Superior temporal gyrus (tissue), 1 donor: ENCODE measurements around the gene CCDC110.
A peak's percentile ranks its signal among the peaks of the same experiment; 100 is the strongest.

Experiments
- DNase-seq: peaks from one replicate; pipeline ENCODE4 v3.0.0-alpha.2; 2016; ENCODE audit errors: extremely low spot score

CCDC110 gene

DNA sequence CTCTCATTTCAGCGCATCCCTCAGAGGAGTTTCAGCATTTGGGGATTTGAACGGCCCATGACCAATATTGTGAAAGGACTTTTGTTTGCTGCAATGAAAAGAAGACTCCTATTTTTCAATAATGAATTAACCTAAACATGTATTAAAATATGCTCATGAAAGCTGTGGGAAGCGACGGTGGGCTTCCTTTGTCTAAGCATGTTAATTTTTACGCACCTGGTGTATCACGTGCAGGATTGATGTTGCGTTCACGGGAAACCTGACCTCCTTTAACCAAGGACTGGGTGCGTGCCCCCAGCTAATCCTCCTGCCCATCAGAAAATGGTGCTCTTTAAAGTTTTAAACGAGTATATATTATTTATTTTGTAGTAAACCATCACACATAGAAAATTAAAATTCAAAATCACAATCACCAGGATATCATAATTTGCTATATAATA lies 590 bp upstream of the CCDC110 start:
- DNase-seq = no peak

DNA sequence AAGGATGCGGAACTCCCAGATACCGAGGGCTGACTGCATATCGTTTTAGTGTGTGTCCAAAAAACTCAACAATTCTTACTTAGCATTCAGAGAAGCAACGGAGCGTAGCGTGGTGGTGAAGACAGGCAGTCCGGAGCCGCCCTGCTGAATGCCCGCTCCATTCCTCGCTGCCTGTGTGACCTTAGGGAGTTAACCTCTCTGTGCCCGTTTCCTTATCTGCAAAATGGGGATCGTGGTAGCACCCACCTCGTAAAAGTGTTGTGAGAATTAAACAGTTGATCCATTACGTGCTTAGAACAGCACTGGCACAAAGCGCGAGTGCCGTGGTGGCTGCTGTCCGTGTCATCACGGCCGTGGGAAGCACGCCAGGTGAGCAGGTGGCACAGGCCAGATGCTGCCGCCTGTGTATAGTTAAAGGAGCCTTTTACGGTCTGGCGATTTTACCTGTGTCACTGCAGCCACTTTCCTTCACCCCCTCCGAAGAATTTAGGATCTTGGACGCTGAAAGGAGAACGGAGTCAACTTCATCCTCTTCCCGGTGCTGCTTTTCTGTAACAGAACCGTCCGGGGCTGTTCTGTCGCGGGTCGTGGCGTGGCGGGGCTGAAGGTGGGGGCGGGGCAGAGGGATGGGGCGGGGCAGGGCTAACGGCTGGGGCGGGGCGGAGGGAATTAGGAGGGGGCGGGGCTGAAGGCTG lies 885 bp downstream of the CCDC110 start:
- DNase-seq = peak; percentile 64

DNA sequence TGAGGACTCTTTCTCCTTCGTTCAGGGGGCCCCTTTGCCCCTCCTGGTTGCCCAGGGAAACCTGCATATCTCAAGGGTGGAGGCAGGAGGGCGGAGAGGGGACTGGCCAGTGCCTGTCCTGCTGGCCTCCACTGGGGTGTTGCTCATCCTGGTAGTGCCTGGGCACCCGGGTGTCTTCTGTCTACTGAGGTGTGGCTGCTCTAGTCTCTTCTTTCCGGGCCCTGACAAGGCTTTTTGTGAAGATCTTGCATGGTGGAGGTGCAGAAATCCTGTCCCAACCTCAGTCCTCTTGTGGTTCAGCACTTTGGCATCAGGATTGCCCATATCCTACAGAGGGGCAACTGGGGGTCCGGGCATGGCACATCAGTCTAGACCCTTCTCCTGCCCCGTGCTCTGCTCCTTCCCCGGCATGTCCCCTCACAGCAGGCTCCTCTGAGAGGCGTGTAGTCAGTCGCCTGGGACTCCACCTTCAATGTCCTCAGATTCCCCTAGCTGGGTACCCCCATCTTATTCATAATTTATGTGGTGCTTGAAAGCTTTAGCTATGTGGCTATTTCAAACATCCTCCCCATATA lies 1.9 kb downstream of the CCDC110 start:
- DNase-seq = no peak

DNA sequence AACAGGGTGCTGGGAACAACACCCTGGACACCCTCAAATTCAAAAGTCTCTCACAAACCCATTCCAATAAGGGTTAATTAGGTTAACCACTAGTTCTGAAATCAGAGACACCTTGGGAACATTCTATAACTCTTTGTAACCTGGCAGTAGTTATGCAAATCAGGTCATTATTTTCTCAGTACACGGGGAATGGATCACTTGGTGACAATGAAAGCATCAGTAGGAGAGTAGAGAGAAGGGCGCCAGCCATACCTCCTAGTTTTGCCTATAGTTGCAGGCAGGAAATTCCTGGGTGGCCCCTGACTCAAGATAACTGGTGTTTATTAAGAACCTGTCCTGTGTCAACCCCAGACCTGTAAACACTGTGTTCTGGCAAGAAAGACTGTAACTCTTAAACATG lies 2.5 kb downstream of the CCDC110 start:
- DNase-seq = no peak

DNA sequence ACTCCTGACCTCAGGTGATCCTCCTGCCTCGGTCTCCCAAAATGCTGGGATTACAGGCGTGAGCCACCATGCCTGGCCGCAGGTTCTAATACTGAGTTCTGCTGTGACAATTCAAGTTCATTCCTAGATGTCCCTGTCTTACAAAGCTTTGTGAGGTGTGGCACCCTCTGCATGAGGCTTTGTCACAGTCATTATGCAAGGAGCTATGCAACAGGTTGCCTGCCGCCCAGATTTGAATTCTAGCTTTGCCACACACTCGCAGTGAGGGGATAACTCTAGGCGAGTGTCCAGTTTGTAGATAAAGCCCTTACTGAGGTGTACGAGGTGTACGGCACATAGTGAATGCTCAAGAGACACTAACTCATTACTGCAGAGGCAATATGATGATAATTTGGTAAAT lies 3.5 kb downstream of the CCDC110 start:
- DNase-seq = no peak

DNA sequence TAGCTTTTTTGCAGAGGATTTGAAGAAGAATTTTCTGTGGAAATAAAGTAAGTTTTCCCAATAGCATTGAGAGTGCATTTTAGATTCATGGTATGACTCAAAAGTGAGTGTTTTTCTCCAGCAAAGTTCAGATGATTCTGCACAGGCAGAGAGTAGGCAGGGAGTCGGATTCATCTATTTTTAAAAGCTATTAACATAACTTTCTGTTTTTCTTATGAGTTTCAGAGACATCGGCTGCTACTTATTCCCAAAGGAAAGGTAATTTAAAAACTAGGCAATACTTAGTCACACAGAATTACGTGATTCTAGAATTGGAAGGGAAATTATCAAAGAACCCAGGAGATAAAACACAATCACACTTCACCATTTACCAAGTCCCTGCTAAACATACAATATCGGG lies 4.4 kb downstream of the CCDC110 start:
- peak; percentile 40 for DNase-seq

DNA sequence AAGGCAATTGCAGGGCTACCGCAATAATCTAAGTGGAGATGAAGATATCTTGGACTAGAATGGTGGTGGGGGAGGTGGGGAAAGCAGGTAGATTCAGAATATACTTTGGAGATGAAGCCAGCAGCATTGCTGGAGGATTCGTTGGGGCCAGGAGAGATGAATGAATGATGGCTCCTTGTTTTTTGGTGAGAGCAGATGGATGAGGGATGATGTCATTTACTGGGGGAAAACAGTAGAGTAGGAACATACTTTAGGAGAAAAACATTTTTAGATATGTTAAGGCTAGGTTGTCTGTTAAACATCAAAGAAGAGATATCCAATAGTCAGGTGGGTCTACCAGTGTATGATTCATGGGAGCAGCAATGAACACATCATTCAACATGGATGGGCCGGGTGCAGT lies 5.8 kb downstream of the CCDC110 start:
- no peak for DNase-seq

DNA sequence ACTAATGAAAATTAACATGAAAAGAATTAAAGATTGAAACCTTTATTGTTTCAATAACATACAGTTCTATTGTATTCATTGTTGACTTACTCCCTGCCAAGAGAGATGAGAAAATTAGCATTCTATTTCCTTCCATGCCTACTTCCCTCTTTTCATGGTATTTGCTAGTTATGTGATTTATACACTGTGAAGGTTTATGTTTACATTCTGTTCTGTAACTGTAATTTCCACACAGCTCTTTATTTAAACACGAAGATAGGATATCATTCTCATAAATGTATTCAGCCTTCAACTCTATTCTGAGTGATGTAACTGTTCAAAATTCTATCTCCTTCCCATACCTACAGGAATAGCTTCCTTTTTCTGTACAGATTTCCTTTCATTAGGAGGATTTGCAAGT lies 6.6 kb downstream of the CCDC110 start:
- no peak for DNase-seq

DNA sequence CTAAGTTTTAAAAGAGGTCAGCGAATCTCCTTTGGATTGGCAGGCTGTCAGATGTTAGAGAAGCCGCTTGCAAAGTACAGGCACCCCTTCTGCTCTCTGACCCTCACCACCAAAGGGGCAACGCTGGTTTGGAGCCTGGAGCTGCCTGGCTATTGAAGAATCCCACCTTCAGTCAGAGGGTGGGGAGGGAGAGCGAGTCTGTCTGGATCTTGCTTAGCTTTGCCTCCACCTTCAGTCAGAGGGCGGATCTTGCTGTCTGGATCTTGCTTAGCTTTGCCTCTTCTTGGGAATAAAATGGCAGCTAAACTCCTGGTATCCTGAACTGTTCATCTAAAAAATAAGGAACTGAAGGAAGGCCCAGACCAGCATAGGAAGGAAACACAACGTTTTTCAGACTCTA lies 7.3 kb downstream of the CCDC110 start:
- DNase-seq = no peak

DNA sequence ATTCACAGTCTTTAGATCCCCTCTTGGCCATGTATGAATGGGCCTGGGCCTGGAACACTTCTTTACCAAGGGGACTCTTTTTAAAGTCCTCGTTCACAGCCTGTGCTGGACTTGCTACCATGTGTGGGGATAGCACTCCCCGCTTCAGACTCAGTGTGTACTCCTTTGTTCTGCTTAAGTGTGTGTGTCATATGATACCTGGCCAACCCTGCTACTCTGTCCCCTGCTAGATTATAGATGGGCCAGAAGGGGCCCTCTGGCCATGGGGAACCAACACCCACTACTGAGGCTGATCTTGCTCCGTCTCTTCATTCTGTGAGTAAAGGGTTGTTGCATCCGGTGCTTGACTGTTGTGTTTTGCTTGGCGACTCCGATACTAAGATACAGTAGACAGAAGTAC lies 8.0 kb downstream of the CCDC110 start:
- DNase-seq = no peak

DNA sequence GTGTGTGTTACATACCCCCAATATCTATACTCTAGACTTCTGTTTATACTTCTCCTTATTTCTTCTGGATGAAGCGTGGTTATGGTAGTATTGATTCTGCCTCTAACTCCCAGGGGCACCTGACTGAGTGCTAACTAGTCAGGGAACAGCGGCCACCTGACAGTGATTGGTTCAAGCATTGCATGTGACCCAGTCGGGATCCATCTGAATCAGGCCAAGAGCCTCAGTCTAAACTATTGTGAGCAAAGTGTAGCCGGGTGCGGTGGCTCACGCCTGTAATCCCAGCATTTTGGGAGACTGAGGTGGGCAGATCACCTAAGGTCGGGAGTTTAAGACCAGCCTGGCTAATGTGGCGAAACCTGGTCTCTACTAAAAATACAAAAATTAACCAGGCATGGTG lies 10.0 kb downstream of the CCDC110 start:
- no peak for DNase-seq

DNA sequence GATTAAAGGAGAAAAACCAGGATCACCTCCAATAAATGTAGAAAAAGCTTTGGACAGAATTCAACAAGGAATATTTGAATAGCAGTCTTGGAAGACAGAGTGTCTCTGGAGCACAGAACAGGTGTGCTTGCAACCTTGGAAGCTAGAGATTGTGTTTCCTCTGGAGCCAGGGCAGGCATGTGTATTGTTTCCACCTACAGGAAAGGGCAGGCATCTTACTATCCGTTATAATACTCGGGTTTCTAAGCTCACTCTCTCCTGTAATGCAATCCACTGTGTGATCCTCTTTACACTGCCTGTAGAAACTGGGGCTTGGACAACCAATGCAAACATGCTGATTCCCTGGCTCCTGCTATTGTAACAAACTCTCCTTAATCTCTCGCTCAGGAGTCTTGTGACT lies 14.4 kb downstream of the CCDC110 start:
- no peak for DNase-seq

DNA sequence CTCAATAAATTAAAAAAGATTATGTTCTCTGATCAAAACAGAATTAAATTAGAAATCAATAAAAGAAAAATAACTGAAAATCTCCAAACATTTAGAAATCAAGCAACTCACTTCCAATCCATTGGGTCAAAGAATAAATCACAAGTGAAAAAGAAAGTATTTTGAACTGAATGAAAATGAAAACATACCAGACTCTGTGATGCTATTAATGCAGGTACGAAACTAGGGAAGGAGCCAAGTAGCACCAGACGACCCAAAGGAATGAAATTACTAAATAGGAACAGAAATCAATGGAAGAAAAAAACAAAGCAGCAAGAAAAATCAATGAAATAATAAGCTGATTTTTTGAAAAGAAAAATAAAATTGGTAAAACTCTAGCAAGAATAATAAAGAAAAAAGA lies 15.4 kb downstream of the CCDC110 start:
- no peak for DNase-seq

DNA sequence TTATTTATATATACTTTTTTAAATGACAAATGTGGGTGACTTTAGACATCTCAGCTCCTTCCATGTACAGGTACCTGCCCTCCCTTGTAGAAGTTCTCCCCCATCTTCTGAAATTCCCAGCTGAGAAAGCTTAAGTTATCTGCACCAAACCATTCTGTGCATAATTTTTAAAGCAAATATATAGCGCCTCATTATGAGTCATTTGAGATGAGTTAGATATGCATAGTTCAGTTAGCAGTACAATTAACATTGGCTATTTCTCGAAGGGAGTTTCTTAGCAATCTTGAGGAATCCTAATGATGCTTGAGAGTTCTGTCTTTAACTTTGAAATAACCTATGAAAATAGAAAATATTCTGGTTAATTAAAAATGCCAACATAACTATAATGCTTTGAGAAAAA lies 26.3 kb downstream of the CCDC110 start:
- DNase-seq = no peak

DNA sequence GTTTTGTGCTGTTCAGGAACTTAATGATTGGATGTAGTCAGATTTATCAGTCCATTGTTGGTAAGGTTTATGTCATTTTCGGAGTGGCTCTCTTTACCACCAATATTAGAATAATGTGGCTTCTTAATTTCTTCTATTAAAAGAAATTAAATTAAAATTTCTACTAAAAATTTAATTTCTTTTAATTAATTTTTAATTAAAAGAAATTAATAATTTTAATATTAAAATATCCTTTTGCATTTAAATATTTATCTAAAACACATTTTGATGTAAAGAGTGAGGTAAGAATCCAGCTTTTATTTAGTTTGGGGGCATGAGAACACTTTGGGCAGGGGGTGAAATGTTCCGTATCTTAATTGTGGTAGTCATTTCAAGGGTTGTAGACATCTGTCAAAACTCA lies 30.1 kb downstream of the CCDC110 start:
- no peak for DNase-seq

DNA sequence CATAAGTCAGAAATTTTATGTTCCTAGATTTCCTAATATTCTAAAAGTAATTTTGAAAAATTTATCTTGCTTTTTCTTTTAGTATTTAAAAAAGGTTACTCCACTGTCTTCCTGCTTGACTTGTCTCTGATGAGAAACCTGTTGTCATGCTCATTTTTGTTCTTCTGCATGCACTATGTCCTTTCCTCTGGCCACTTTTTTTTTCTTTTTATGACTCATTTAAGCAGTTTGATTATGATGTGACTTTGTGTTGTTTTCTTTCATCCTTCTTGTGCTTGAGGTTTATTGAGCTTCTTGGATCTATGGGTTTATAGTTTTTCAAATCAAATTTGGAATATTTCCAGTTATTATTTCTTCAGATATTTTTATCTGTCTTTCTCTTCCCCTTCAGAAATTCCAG lies 33.7 kb downstream of the CCDC110 start:
- no peak for DNase-seq

DNA sequence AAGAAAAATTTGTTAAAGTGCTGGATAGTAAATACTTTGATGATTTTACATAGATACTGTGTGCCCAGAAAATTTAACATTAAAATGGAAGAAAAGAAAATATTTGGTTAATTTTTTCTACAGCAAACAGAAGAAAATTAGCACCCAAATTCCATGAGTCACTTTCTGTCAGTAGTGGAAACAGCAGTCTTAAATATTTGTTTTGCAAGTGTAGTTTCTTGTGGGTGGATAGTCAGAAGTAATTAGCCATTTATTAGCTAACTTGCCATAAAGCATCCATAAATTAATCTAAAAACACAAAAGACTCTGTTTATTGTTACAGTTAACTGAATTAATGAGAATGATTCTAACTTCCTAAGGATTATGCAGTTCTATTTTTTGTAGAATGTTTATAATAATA lies 36.1 kb downstream of the CCDC110 start:
- no peak for DNase-seq

DNA sequence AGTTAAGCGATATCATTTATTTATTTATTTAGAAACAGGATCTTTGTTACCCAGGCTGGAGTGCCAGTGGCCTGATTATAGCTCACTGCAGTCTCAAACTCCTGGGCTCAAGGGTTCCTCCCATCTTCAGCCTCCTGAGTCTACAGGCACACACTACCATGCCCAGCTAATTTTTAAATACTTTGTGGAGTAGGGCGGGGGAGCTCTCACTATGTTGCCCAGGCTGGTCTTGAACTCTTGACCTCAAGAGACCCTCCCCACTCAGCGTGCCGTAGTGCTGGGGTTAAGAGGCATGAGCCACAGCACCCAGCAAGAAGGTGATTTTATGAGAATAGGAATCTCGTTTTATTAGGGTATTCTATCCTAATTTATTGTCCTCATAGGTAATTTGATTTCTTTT lies 41.9 kb downstream of the CCDC110 start:
- no peak for DNase-seq

DNA sequence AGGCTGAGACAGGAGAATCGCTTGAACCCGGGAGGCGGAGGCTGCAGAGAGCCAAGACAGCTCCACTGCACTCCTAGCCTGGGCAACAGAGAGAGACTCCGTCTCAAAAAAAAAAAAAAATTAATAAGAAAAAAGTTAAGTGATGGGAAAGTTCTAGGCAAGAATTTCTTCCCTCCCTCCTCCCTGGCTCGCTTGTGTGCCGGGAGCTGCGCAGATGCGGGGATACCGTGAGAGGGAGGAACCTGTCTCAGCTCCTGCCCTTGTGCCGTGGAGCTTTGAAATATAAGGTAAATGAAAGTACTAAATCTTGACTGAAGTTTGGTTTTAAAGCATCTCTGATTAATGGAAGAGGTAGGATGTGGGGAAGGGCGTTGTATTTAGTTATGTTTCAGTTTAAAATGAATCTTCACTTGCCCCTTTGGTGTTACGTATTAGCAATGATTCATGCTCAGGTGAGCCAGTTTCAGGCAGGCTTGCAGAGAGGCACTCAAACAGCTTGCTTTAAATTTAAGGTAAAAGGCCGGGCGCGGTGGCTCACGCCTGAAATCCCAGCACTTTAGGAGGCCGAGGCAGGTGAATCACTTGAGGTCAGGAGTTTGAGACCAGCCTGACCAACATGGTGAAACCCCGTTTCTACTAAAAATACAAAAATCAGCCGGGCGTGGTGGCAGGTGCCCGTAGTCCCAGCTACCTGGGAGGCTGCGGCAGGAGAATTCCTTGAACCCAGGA lies 44.4 kb downstream of the CCDC110 start:
- DNase-seq = no peak

DNA sequence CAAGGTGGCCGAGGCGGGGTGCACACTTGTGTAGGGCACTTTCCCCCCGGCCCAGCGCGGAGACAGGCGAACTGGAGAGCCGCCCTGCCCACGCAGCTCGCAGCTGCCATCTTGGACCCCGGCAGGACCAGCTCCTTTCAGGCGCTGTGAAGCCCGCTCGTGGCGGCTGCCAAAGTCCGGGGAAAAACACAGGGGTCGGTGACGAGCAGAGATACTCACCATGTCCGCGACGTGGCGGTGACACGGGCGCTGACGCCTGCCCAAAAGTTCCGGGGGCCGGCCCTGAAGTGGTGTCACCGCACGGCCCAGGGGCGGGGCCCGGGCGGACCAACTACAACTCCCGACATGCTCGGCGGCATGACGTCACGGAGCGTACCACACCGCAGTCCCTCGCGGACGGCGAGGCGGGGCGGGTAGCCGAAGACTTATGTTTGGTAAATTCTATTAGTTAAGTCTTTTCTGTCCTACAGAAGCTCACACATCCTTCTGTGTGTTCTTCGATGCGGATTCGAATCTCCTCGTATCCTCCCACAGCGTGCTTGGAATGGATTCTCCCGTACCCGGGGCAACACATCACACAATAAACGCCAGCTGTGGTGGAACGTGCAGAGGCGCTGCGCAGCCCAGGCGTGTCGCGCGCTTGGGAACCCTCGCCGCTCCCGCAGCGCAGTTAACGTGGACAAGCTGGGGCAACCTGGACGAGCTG lies 45.7 kb downstream of the CCDC110 start, which contains the start of gene UFSP2:
Gene UFSP2, minus strand, starts transcription at position 318 of the 706 bp plus-strand sequence. Its CDS starts 96 bp downstream, at position 222.
- DNase-seq = peak; percentile 94

DNA sequence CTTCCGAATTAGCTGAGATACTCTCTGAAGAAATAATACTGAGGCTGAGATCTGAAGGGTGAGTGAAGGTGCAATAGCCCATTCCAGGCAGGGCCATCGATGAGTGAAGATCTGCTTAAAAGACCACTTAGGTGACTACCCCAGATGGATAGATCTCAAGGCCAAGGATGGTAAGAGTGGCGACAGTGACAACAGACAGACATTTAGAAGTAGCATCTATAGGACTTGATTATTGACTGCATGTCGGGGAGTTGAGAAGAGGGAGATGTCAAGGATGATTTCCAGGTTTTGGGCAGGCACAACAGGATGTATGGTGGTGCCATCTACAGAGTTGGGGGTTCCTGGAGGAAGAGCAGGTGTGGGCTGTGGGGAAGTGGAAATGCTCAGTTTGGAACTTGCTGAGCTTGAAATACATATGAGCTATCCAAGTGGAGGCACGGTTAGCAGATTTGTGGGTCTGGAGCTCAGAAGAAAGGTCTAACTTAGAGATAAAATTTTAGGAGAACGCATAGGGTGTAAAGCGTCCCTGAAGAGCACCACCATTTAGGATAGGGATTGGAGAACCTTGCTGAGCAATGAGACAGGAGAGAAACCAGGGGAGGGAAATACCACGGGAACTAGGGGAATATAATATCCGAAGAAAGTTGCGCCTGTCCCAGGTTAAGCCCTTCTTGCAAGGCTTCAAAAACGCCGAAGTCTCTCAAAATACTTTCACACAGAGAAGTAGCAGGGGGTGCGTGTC lies 46.5 kb downstream of the CCDC110 start:
- DNase-seq = no peak
